IMR-90 (cell line): ENCODE results near the gene OR7D2. TPM values are rescaled to one million over a fixed set of nuclear protein-coding genes. Genes with fewer than 3 reads are reported as not detected.

Experiments
- ATAC-seq: fragments of 200-7000 bp; cut with Tn5 transposase; 2 replicates; pipeline ENCODE4 v1.9.1; 2020; ENCODE audit warnings: low read depth, mild to moderate bottlenecking, moderate library complexity
- BruUV-seq: library from RNA; stranded (reverse); fragments of 400-500 nt; replicated peaks from 2 replicates; lab custom pipeline; 2021; lab: Mats Ljungman, UMichigan
- CTCF ChIA-PET: fragments of 300-600 bp; formaldehyde crosslinking; extraction: SDS; loops from one replicate; lab custom pipeline; 2021; ENCODE audit warnings: antibody characterized with exemption; lab: Yijun Ruan, JAX
- POLR2A ChIA-PET: fragments of 300-600 bp; sonication (Branson Sonifier 250); formaldehyde crosslinking; loops from one replicate; lab custom pipeline; 2022; ENCODE audit warnings: antibody characterized with exemption; ENCODE audit not compliant: unreplicated experiment; lab: Charles Lee
- DNase-seq: peaks from one replicate; pipeline ENCODE4 v3.0.0; 2013
- H2AFZ ChIP-seq: replicated peaks from 2 replicates; pipeline ENCODE3; 2013; ENCODE audit warnings: low read length, mild to moderate bottlenecking; ENCODE audit not compliant: poor library complexity
- H2AK5ac ChIP-seq: 2 replicates; pipeline ENCODE4 v1.6.1; 2013; ENCODE audit warnings: low read depth, low read length, inconsistent platforms
- H2AK9ac ChIP-seq: replicated peaks from 2 replicates; pipeline ENCODE3; 2013; ENCODE audit warnings: mild to moderate bottlenecking, low read depth, low read length, moderate library complexity; ENCODE audit not compliant: poor library complexity
- H2BK120ac ChIP-seq: 2 replicates; pipeline ENCODE4 v1.6.1; 2013; ENCODE audit warnings: low read depth, low read length, inconsistent platforms
- H2BK15ac ChIP-seq: 3 replicates; pipeline ENCODE4 v1.6.1; 2013; ENCODE audit warnings: low read depth, low read length, inconsistent platforms
- H2BK20ac ChIP-seq: 2 replicates; pipeline ENCODE4 v1.6.1; 2013; ENCODE audit warnings: low read depth, mild to moderate bottlenecking, inconsistent platforms, low read length, moderate library complexity
- H2BK5ac ChIP-seq: 2 replicates; pipeline ENCODE4 v1.6.1; 2013; ENCODE audit warnings: mild to moderate bottlenecking, low read depth, low read length, inconsistent platforms; ENCODE audit not compliant: poor library complexity, severe bottlenecking
- H3K14ac ChIP-seq: replicated peaks from 2 replicates; pipeline ENCODE4 v1.6.1; 2013; ENCODE audit warnings: low read depth, low read length, inconsistent platforms
- H3K18ac ChIP-seq: 2 replicates; pipeline ENCODE4 v1.6.1; 2013; ENCODE audit warnings: low read depth, low read length, control low read depth
- H3K23ac ChIP-seq: 2 replicates; pipeline ENCODE4 v1.6.1; 2013; ENCODE audit warnings: low read depth, low read length, inconsistent platforms
- H3K27ac ChIP-seq: 2 replicates; pipeline ENCODE4 v1.5.1; 2013; ENCODE audit warnings: mild to moderate bottlenecking, control low read depth, low read length; ENCODE audit not compliant: insufficient read depth
- H3K27me3 ChIP-seq: 2 replicates; pipeline ENCODE4 v1.6.1; 2013; ENCODE audit warnings: low read length; ENCODE audit not compliant: control insufficient read depth, insufficient read depth
- H3K36me3 ChIP-seq: 2 replicates; pipeline ENCODE4 v1.6.1; 2013; ENCODE audit warnings: low read length, mixed read lengths; ENCODE audit not compliant: control insufficient read depth, insufficient read depth
- H3K4ac ChIP-seq: 2 replicates; pipeline ENCODE4 v1.6.1; 2013; ENCODE audit warnings: low read depth, low read length, inconsistent platforms
- H3K4me1 ChIP-seq: 2 replicates; pipeline ENCODE4 v1.6.1; 2013; ENCODE audit warnings: low read length, mixed read lengths; ENCODE audit not compliant: control insufficient read depth, insufficient read depth
- H3K4me2 ChIP-seq: 2 replicates; pipeline ENCODE4 v1.6.1; 2013; ENCODE audit warnings: low read depth, mild to moderate bottlenecking, control low read depth, low read length, moderate library complexity
- H3K4me3 ChIP-seq: 2 replicates; pipeline ENCODE4 v1.5.1; 2013; ENCODE audit warnings: low read depth, mild to moderate bottlenecking, control low read depth, low read length, moderate library complexity; ENCODE audit not compliant: insufficient read depth
- H3K56ac ChIP-seq: 2 replicates; pipeline ENCODE4 v1.6.1; 2013; ENCODE audit warnings: low read length, inconsistent platforms; ENCODE audit not compliant: insufficient read depth; ENCODE audit errors: extremely low read depth
- H3K79me1 ChIP-seq, 2 experiments: 2 replicates each; pipeline ENCODE4 v1.6.1; 2013; ENCODE audit warnings: low read length in 2 of 2, inconsistent platforms in 1 of 2, low read depth in 1 of 2
- H3K9ac ChIP-seq: 2 replicates; pipeline ENCODE4 v1.6.1; 2013; ENCODE audit warnings: low read depth, low read length, control low read depth
- H3K9me1 ChIP-seq: 2 replicates; pipeline ENCODE4 v1.6.1; 2013; ENCODE audit warnings: low read length, inconsistent platforms; ENCODE audit not compliant: insufficient read depth
- H3K9me3 ChIP-seq: 2 replicates; pipeline ENCODE4 v1.6.1; 2013; ENCODE audit warnings: low read length; ENCODE audit not compliant: control insufficient read depth, insufficient read depth
- H4K20me1 ChIP-seq: 2 replicates; pipeline ENCODE4 v1.6.1; 2013; ENCODE audit warnings: low read length, inconsistent platforms; ENCODE audit not compliant: insufficient read depth
- H4K5ac ChIP-seq: 2 replicates; pipeline ENCODE4 v1.6.1; 2013; ENCODE audit warnings: mild to moderate bottlenecking, low read depth, low read length, control low read depth
- H4K8ac ChIP-seq, 2 experiments: 2 replicates each; pipeline ENCODE4 v1.6.1; 2013; ENCODE audit warnings: low read depth in 2 of 2, low read length in 2 of 2, control low read depth in 1 of 2, inconsistent platforms in 1 of 2
- H4K91ac ChIP-seq: 2 replicates; pipeline ENCODE4 v1.6.1; 2013; ENCODE audit warnings: low read depth, low read length, inconsistent platforms; ENCODE audit not compliant: insufficient read depth
- CHD1 ChIP-seq: IDR thresholded peaks from 2 replicates; pipeline ENCODE4 v1.6.1; 2012; ENCODE audit warnings: low read depth, low read length, improper control_type of control experiment
- ELK1 ChIP-seq: fragments of 150-350 bp; IDR thresholded peaks from 2 replicates; pipeline ENCODE4 v1.6.1; 2016; ENCODE audit warnings: low read depth, mild to moderate bottlenecking, low read length, moderate library complexity, borderline replicate concordance
- MAFK ChIP-seq: IDR thresholded peaks from 2 replicates; pipeline ENCODE4 v1.6.1; 2012; ENCODE audit warnings: low read depth, low read length, improper control_type of control experiment
- MAZ ChIP-seq: IDR thresholded peaks from 2 replicates; pipeline ENCODE4 v1.6.1; 2012; ENCODE audit warnings: low read depth, mild to moderate bottlenecking, low read length, improper control_type of control experiment, moderate library complexity, borderline replicate concordance
- NFE2L2 ChIP-seq: fragments of 150-350 bp; IDR thresholded peaks from 2 replicates; pipeline ENCODE4 v1.6.1; 2016; ENCODE audit warnings: low read depth, mild to moderate bottlenecking, low read length
- POLR2A ChIP-seq: IDR thresholded peaks from 2 replicates; pipeline ENCODE4 v1.6.1; 2012; ENCODE audit warnings: mild to moderate bottlenecking, low read depth, low read length
- RAD21 ChIP-seq: IDR thresholded peaks from 2 replicates; pipeline ENCODE4 v1.6.1; 2012; ENCODE audit warnings: low read length, improper control_type of control experiment
- RFX5 ChIP-seq: IDR thresholded peaks from 2 replicates; pipeline ENCODE4 v1.8.0; 2012; ENCODE audit warnings: low read depth, mild to moderate bottlenecking, low read length, moderate library complexity
- USF2 ChIP-seq: fragments of 150-350 bp; IDR thresholded peaks from 2 replicates; pipeline ENCODE4 v1.6.1; 2017; ENCODE audit warnings: mild to moderate bottlenecking, antibody characterized with exemption, low read length, low read depth
- WGBS, 2 experiments: methylation state at CpG; one replicate each; pipeline versions ENCODE4 v1.1.5 to v1.1.7; 2013; ENCODE audit warnings: missing lambda C conversion rate in 2 of 2; ENCODE audit not compliant: insufficient read length in 1 of 2; ENCODE audit errors: extremely low coverage in 2 of 2; 5-methylcytosine and 5-hydroxymethylcytosine counted together
- dilution Hi-C: fragments of 300-500 bp; cut with HindIII; formaldehyde crosslinking; loops from one replicate; pipeline ENCODE4 v1.14.3; 2018; ENCODE audit warnings: low sequenced_read_pairs; ENCODE audit not compliant: unreplicated experiment
- in situ Hi-C: fragments of 300-500 bp; cut with MboI; formaldehyde crosslinking; loops from 3 replicates; pipeline ENCODE4 v1.14.3; 2019; ENCODE audit warnings: low sequenced_read_pairs, inconsistent platforms, mixed read lengths
- intact Hi-C: fragments of 100-400 bp; cut with micrococcal nuclease; formaldehyde crosslinking; loops from 2 replicates; pipeline ENCODE4 v1.10.0; 2022
- polyA plus RNA-seq, 3 experiments: library from polyadenylated mRNA; depleted of rRNA; stranded (reverse); fragments of >200 nt; gene quantifications; 2 replicates each; pipeline ENCODE4 v1.2.3, GENCODE V29; 2012; ENCODE audit warnings: low replicate concordance in 1 of 3
- total RNA-seq: library from RNA; depleted of rRNA; stranded (reverse); fragments of >200 nt; gene quantifications from 2 replicates; pipeline ENCODE4 v1.2.3, GENCODE V29; 2012; rRNA removed

OR7D2 gene
- total and polyA plus RNA-seq, 2 of the 4 experiments (the other 2 are of a cell fraction) = not detected

DNA sequence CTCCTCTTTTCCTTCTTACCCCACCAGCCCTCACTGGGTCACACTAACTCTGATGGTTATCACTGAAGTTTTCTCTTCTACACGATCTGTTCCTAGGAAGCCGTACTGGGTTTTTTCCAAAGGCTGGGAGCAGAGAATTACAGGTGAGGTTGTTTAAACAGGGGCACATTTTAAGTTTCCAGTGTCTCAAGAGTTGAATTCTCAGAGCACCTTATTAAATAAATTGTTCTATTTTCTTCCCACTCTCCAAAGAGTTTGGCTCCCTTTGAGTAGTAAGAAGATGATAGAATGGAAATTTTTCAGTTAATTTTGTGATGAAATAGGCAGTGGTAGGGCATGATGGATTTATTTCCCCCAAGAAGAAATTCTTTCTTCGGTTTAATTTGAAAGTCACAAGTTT lies 40.7 kb downstream of the OR7D2 start, which contains the start of gene OR7D4:
TSS of gene OR7D4 (minus strand) at position 101 of the 400 bp plus-strand sequence. CDS start 4,752 bp downstream, outside the sequence.
- ChIA-PET POLR2A (no interaction called here), CTCF (no interaction called here)
- Histone ChIP-seq H2BK20ac (no peak within 1 kb of the TSS), H2AK9ac (no peak within 1 kb of the TSS), H3K18ac (no peak within 1 kb of the TSS), H3K9ac (no peak within 1 kb of the TSS), H3K9me3 (peaks cover 9% of the 10 kb centered on the region), H4K5ac (no peak within 1 kb of the TSS), H3K4me3 (no peak within 1 kb of the TSS), H4K8ac (no peak within 1 kb of the TSS), H2BK120ac (no peak within 1 kb of the TSS), H2BK15ac (no peak within 1 kb of the TSS), H3K4me2 (no peak within 1 kb of the TSS), H3K56ac (no peak within 1 kb of the TSS), H3K27me3 (no peaks in the 10 kb centered on the region), H3K79me1 (no peaks in the 10 kb centered on the region), H4K20me1 (no peaks in the 10 kb centered on the region), H3K4ac (no peak within 1 kb of the TSS), H3K9me1 (no peaks in the 10 kb centered on the region), H3K4me1 (no peaks in the 10 kb centered on the region), H3K23ac (no peak within 1 kb of the TSS), H2BK5ac (no peak within 1 kb of the TSS), H2AFZ (no peak within 1 kb of the TSS), H3K36me3 (no peaks in the 10 kb centered on the region), H3K27ac (no peak within 1 kb of the TSS), H4K91ac (no peak within 1 kb of the TSS), H3K14ac (no peak within 1 kb of the TSS), H2AK5ac (no peak within 1 kb of the TSS)
- WGBS, 2 experiments = no CpG with 5 or more reads among the region's 3 CpGs
- intact Hi-C loops = no loop called here
- DNase-seq (no peak), ATAC-seq (no peak)
- dilution Hi-C loops = no loop called here
- in situ Hi-C loops = no loop called here
- BruUV-seq = no TSS peak
- TF ChIP-seq RAD21 (no peak), CHD1 (no peak), RFX5 (no peak), NFE2L2 (no peak), MAFK (no peak), MAZ (no peak), ELK1 (no peak), POLR2A (no peak), USF2 (no peak)

Other genes starting within 250 kb of the OR7D2 start
- gene MUC16, start 168.6 kb upstream of the OR7D2 start, total RNA-seq = not detected in 2 replicates
- not detected in 2 replicates for gene MUC16, start 168.6 kb upstream of the OR7D2 start, polyA plus RNA-seq (2012; rRNA removed)
- not detected in 2 replicates for gene OR1M1, start 91.9 kb upstream of the OR7D2 start, total RNA-seq
- gene OR1M1, start 91.9 kb upstream of the OR7D2 start, polyA plus RNA-seq (2012; rRNA removed) = not detected in 2 replicates
- not detected in 2 replicates for gene OR7G2, start 71.5 kb upstream of the OR7D2 start, total RNA-seq
- gene OR7G2, start 71.5 kb upstream of the OR7D2 start, polyA plus RNA-seq (2012; rRNA removed) = not detected in 2 replicates
- not detected in 2 replicates for gene OR7G1, start 63.2 kb upstream of the OR7D2 start, total RNA-seq
- not detected in 2 replicates for gene OR7G1, start 63.2 kb upstream of the OR7D2 start, polyA plus RNA-seq (2012; rRNA removed)
- gene OR7G3, start 52.0 kb upstream of the OR7D2 start, total RNA-seq = not detected in 2 replicates
- gene OR7G3, start 52.0 kb upstream of the OR7D2 start, polyA plus RNA-seq (2012; rRNA removed) = not detected in 2 replicates
- 16.4 and 17.6 TPM in 2 replicates for gene ZNF317, start 38.6 kb upstream of the OR7D2 start, total RNA-seq
- 12.3 and 13.0 TPM in 2 replicates for gene ZNF317, start 38.6 kb upstream of the OR7D2 start, polyA plus RNA-seq (2012; rRNA removed)
- gene OR7D4, start 40.6 kb downstream of the OR7D2 start, total RNA-seq = not detected in 2 replicates
- not detected in 2 replicates for gene OR7D4, start 40.6 kb downstream of the OR7D2 start, polyA plus RNA-seq (2012; rRNA removed)
- gene OR7E24, start 72.0 kb downstream of the OR7D2 start, total RNA-seq = not detected in 2 replicates
- not detected in 2 replicates for gene OR7E24, start 72.0 kb downstream of the OR7D2 start, polyA plus RNA-seq (2012; rRNA removed)
- 7.2 and 7.3 TPM in 2 replicates for gene ZNF699, start 130.9 kb downstream of the OR7D2 start, total RNA-seq
- gene ZNF699, start 130.9 kb downstream of the OR7D2 start, polyA plus RNA-seq (2012; rRNA removed) = 1.3 and 1.5 TPM in 2 replicates
- 8.8 and 9.4 TPM in 2 replicates for gene ZNF559, start 145.2 kb downstream of the OR7D2 start, total RNA-seq
- gene ZNF559, start 145.2 kb downstream of the OR7D2 start, polyA plus RNA-seq (2012; rRNA removed) = 6.8 and 9.9 TPM in 2 replicates
- gene ZNF177, start 184.0 kb downstream of the OR7D2 start, total RNA-seq = 0.83 and 1.1 TPM in 2 replicates
- gene ZNF177, start 184.0 kb downstream of the OR7D2 start, polyA plus RNA-seq (2012; rRNA removed) = 0.76 and 0.87 TPM in 2 replicates